ENCODE results near the gene PARS2. TPM values are rescaled to one million over a fixed set of nuclear protein-coding genes. Genes with fewer than 3 reads are reported as not detected.

The PARS2 gene
- total RNA-seq, 1 experiment from 2014 or later = 9.6 TPM

GRCh38 chr1:54791880-54792522 lies 27.7 kb upstream of the PARS2 start:
- DNase-seq (ENCODE audit: low read depth, low spot score) (peak; percentile 51), ATAC-seq (peak; percentile 54)
- no TSS peak for BruUV-seq (replicated peaks)
- H3K27ac ChIP-seq (ENCODE audit: low read depth, low read length) = no peak overlapping the region
- H4K20me1 ChIP-seq (ENCODE audit: insufficient read depth) = no peaks in the 10 kb centered on the region
- no peaks in the 10 kb centered on the region for H3K79me2 ChIP-seq (ENCODE audit: insufficient read depth, low read length)
- no peak overlapping the region for H3K4me3 ChIP-seq (replicated peaks in 1 of 2; ENCODE audit: low read depth in 1 of 2, low read length in 2 of 2)
- no peak overlapping the region for H2AFZ ChIP-seq (ENCODE audit: low read depth, low read length, poor library complexity, severe bottlenecking)
- intact Hi-C loops (cut with micrococcal nuclease) = no loop called here
- H3K27me3 ChIP-seq (ENCODE audit: insufficient read depth, low read length) = no peaks in the 10 kb centered on the region
- peak; percentile 81 for TF ChIP-seq RAD21 (IDR thresholded peaks at IDR 0.05; ENCODE audit: low read depth)
- TF ChIP-seq EGR1 (IDR thresholded peaks at IDR 0.05; ENCODE audit: low read depth) = no peak
- no peak for TF ChIP-seq POLR2AphosphoS5 (IDR thresholded peaks at IDR 0.05; ENCODE audit: low read depth, low read length)
- peak; percentile 71 to 97 (median 93); a peak in 5 of 6 replicates for TF ChIP-seq CTCF (IDR thresholded peaks at IDR 0.05 in 2 of 3, conservative IDR thresholded peaks at IDR 0.05 in 1 of 3; ENCODE audit: borderline replicate concordance in 1 of 3, insufficient read depth in 1 of 3, low read depth in 2 of 3, low read length in 2 of 3)
- POLR2A ChIA-PET = no interaction called here
- H3K9me2 ChIP-seq (ENCODE audit: insufficient read depth) = no peaks in the 10 kb centered on the region
- H3K4me2 ChIP-seq (ENCODE audit: low read length) = no peak overlapping the region
- CTCF ChIA-PET = interaction anchor here (0.6 to 1.4 kb wide), 5 partner anchors 9 to 292 kb away, joined by 3 to 5 read pairs (median 4); no protein-coding TSS in a partner anchor
- H3K36me3 ChIP-seq (ENCODE audit: control insufficient read depth in 1 of 2, insufficient read depth in 2 of 2, low read length in 2 of 2) = no peaks in the 10 kb centered on the region
- H3K9ac ChIP-seq (ENCODE audit: low read length) = no peak overlapping the region
- H3K9me3 ChIP-seq (ENCODE audit: control insufficient read depth in 1 of 2, insufficient read depth in 1 of 2, low read depth in 1 of 2, low read length in 2 of 2) = no peaks in the 10 kb centered on the region; a peak in 1 of 4 replicates
- H3K4me1 ChIP-seq (ENCODE audit: control insufficient read depth in 1 of 2, insufficient read depth in 2 of 2, low read length in 2 of 2) = peaks cover 6 to 17% of the 10 kb centered on the region in 2 experiments; a peak in 3 of 4 replicates
- RAD21 ChIA-PET (ENCODE audit: low non-redundant PET in 1 of 2, low total read pairs in 2 of 2, uncharacterized antibody in 2 of 2, unreplicated experiment in 2 of 2) = interaction anchor here in 1 of 2 experiments (0.6 kb wide), 1 partner anchor 310 kb away, joined by 3 read pairs; no protein-coding TSS in a partner anchor

DNA sequence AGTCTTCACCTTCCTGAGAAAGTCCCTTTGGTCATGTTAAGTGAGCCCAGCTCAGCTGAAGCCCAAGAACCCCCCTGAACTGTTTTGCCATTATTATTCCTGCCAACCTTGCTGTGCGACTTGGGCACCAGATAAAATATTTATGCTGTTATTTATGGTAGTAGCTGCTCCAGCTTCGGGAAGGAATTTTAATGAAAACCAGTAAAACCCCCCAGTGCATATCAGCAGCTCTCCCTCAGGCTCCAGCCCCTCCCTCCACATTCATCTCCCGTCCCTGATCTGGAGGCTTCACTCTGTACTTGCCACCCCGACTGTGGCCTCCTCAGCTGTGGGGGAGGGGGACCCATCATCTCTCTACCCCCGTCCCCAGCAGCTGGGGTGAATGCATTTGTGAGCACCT lies 24.1 kb upstream of the PARS2 start:
- H3K9me3 ChIP-seq (ENCODE audit: control insufficient read depth in 1 of 2, insufficient read depth in 1 of 2, low read depth in 1 of 2, low read length in 2 of 2) = no peaks in the 10 kb centered on the region; a peak in 1 of 4 replicates
- H3K4me3 ChIP-seq (replicated peaks in 1 of 2; ENCODE audit: low read depth in 1 of 2, low read length in 2 of 2) = no peak overlapping the region
- H3K27me3 ChIP-seq (ENCODE audit: insufficient read depth, low read length) = no peaks in the 10 kb centered on the region
- no peak overlapping the region for H3K4me2 ChIP-seq (ENCODE audit: low read length)
- CTCF ChIA-PET = no interaction called here
- no peaks in the 10 kb centered on the region for H3K9me2 ChIP-seq (ENCODE audit: insufficient read depth)
- H4K20me1 ChIP-seq (ENCODE audit: insufficient read depth) = no peaks in the 10 kb centered on the region
- RAD21 ChIA-PET (ENCODE audit: low non-redundant PET in 1 of 2, low total read pairs in 2 of 2, uncharacterized antibody in 2 of 2, unreplicated experiment in 2 of 2) = interaction anchor here in 1 of 2 experiments (0.6 kb wide), 1 partner anchor 772 kb away, joined by 7 read pairs; no protein-coding TSS in a partner anchor
- POLR2A ChIA-PET = no interaction called here
- no peak overlapping the region for H2AFZ ChIP-seq (ENCODE audit: low read depth, low read length, poor library complexity, severe bottlenecking)
- H3K4me1 ChIP-seq (ENCODE audit: control insufficient read depth in 1 of 2, insufficient read depth in 2 of 2, low read length in 2 of 2) = no peaks in the 10 kb centered on the region
- no peaks in the 10 kb centered on the region for H3K79me2 ChIP-seq (ENCODE audit: insufficient read depth, low read length)
- ATAC-seq = no peak
- TF ChIP-seq YY1 (IDR thresholded peaks at IDR 0.05; ENCODE audit: extremely low read depth, insufficient replicate concordance, low read depth, low read length) = no peak
- TF ChIP-seq TCF7L2 (IDR thresholded peaks at IDR 0.05; ENCODE audit: borderline replicate concordance, extremely low read depth, insufficient read depth, insufficient read length) = no peak
- TF ChIP-seq RAD21 (IDR thresholded peaks at IDR 0.05; ENCODE audit: low read depth) = no peak
- TF ChIP-seq ATF3 (IDR thresholded peaks at IDR 0.05) = no peak
- no peak for TF ChIP-seq ZBTB33 (IDR thresholded peaks at IDR 0.05; ENCODE audit: extremely low read depth, insufficient replicate concordance, low read length)
- no peak for TF ChIP-seq ZNF274 (IDR thresholded peaks at IDR 0.05; ENCODE audit: low read depth, low read length)
- no peak for TF ChIP-seq POLR2A (IDR thresholded peaks at IDR 0.05; ENCODE audit: borderline replicate concordance, extremely low read depth, insufficient read depth, insufficient read length)
- no peak for TF ChIP-seq ZFX (IDR thresholded peaks at IDR 0.05)
- TF ChIP-seq SIN3A (IDR thresholded peaks at IDR 0.05; ENCODE audit: low read depth) = no peak
- no peak for TF ChIP-seq EGR1 (IDR thresholded peaks at IDR 0.05; ENCODE audit: low read depth)
- H3K9ac ChIP-seq (ENCODE audit: low read length) = no peak overlapping the region
- no TSS peak for BruUV-seq (replicated peaks)
- intact Hi-C loops (cut with micrococcal nuclease) = no loop called here
- DNase-seq (ENCODE audit: low read depth, low spot score) = no peak
- no peaks in the 10 kb centered on the region for H3K36me3 ChIP-seq (ENCODE audit: control insufficient read depth in 1 of 2, insufficient read depth in 2 of 2, low read length in 2 of 2)
- no peak overlapping the region for H3K27ac ChIP-seq (ENCODE audit: low read depth, low read length)
